ENCODE results near the gene PCNX3.

Gene PCNX3

DNA sequence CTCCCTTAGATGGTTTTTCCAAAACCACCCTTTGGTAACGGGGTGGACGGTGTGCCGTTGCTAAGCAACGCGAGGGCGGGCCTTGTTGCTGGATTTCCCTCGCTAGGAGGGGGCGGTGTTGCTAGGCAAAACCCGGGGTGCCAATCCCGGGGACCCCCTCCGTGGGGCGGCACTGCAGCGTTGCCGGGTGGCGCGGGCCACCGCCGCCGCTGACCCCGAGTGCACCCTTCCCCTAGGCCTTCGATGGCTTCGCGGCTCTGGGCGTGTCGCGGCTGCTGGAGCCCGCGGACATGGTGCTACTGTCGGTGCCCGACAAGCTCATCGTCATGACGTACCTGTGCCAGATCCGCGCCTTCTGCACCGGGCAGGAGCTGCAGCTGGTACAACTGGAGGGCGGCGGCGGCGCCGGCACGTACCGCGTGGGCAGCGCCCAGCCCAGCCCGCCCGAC, 30.8 kb upstream of the PCNX3 start:
- no peak overlapping the region for H3K56ac ChIP-seq (ENCODE audit: low read length)
- no peaks in the 10 kb centered on the region for H3K79me2 ChIP-seq (ENCODE audit: control insufficient read depth, insufficient read depth, low read length)
- H2BK5ac ChIP-seq (ENCODE audit: low read length), result no peak overlapping the region
- no peak overlapping the region for H3K18ac ChIP-seq (ENCODE audit: low read length)
- no peak for DNase-seq
- H3K4me3 ChIP-seq (ENCODE audit: low read length), result no peak overlapping the region
- WGBS (ENCODE audit: extremely low coverage, insufficient coverage, low lambda C conversion rate), result no CpG with 5 or more reads among the region's 46 CpGs
- no peak overlapping the region for H2BK120ac ChIP-seq (ENCODE audit: low read depth, low read length)
- no peak overlapping the region for H4K5ac ChIP-seq (ENCODE audit: low read length)
- no peaks in the 10 kb centered on the region for H3K36me3 ChIP-seq (ENCODE audit: control insufficient read depth, insufficient read depth, low read length)
- H3K4me1 ChIP-seq (ENCODE audit: control insufficient read depth, low read depth, low read length), result no peaks in the 10 kb centered on the region
- H3K4ac ChIP-seq (ENCODE audit: low read depth, low read length), result no peak overlapping the region
- H3K27me3 ChIP-seq (ENCODE audit: insufficient read depth, low read length, poor library complexity), result peaks cover 2% of the 10 kb centered on the region
- no peak overlapping the region for H3K9ac ChIP-seq (ENCODE audit: low read length)
- no peak overlapping the region for H3K27ac ChIP-seq (ENCODE audit: low read depth, low read length)
- H3K4me2 ChIP-seq (ENCODE audit: low read length), result no peak overlapping the region
- no peaks in the 10 kb centered on the region for H3K79me1 ChIP-seq (ENCODE audit: low read length)
- no peak overlapping the region for H4K8ac ChIP-seq (ENCODE audit: low read depth, low read length)
- no peak overlapping the region for H2AK5ac ChIP-seq (ENCODE audit: low read length)
- H3K23ac ChIP-seq (ENCODE audit: low read length), result no peak overlapping the region
- no peak overlapping the region for H2BK15ac ChIP-seq (replicated peaks; ENCODE audit: low read depth)

DNA sequence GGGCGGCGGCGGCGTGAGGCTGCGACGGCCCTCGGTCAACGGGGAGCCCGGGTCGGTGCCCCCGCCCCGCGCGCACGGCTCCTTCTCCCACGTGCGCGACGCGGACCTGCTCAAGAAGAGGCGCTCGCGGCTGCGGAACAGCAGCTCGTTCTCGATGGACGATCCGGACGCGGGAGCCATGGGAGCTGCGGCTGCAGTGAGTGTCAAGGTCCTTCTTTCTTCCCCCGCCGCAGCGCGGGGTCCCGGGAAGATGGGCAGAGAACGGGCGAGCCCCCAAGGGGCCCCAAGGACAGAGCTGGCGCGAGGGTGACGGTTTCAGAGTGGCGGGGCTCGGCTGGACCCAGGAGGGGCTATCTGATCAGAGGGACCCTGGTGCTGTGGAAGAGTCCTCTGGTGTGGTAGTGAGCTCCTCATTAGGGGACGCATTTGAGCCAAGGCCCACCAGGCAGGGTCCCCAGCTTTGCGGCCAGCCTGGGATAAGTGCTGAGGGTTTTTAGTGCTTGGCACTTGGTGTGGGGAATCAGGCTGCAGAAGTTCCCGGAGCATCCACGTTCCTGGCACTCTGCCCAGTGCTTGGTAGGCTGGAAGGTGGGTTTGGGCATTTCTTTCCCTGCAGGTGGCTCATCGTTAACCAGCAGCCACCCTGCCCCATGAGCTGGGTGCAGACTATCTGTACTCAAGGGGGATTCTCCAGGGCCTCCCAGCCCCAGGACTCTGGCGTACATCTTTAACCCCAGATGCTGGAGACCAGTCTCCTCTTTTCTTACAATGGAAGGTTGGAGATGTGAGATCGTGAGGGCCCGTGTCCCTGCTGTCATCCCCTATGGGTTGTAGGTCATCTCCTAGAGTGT, 30.0 kb upstream of the PCNX3 start:
- Histone ChIP-seq H4K5ac (ENCODE audit: low read length) (no peak overlapping the region), H3K9ac (ENCODE audit: low read length) (no peak overlapping the region), H2BK15ac (replicated peaks; ENCODE audit: low read depth) (no peak overlapping the region), H3K18ac (ENCODE audit: low read length) (no peak overlapping the region), H3K56ac (ENCODE audit: low read length) (no peak overlapping the region), H3K27ac (ENCODE audit: low read depth, low read length) (no peak overlapping the region), H3K79me1 (ENCODE audit: low read length) (no peaks in the 10 kb centered on the region), H2BK120ac (ENCODE audit: low read depth, low read length) (no peak overlapping the region), H4K8ac (ENCODE audit: low read depth, low read length) (no peak overlapping the region), H3K4me1 (ENCODE audit: control insufficient read depth, low read depth, low read length) (no peaks in the 10 kb centered on the region), H3K27me3 (ENCODE audit: insufficient read depth, low read length, poor library complexity) (peaks cover 2% of the 10 kb centered on the region), H2BK5ac (ENCODE audit: low read length) (no peak overlapping the region), H2AK5ac (ENCODE audit: low read length) (no peak overlapping the region), H3K4me3 (ENCODE audit: low read length) (no peak overlapping the region), H3K79me2 (ENCODE audit: control insufficient read depth, insufficient read depth, low read length) (no peaks in the 10 kb centered on the region), H3K4ac (ENCODE audit: low read depth, low read length) (no peak overlapping the region), H3K23ac (ENCODE audit: low read length) (no peak overlapping the region), H3K36me3 (ENCODE audit: control insufficient read depth, insufficient read depth, low read length) (no peaks in the 10 kb centered on the region), H3K4me2 (ENCODE audit: low read length) (no peak overlapping the region)
- DNase-seq, result no peak
- WGBS (ENCODE audit: extremely low coverage, insufficient coverage, low lambda C conversion rate), result no CpG with 5 or more reads among the region's 51 CpGs

DNA sequence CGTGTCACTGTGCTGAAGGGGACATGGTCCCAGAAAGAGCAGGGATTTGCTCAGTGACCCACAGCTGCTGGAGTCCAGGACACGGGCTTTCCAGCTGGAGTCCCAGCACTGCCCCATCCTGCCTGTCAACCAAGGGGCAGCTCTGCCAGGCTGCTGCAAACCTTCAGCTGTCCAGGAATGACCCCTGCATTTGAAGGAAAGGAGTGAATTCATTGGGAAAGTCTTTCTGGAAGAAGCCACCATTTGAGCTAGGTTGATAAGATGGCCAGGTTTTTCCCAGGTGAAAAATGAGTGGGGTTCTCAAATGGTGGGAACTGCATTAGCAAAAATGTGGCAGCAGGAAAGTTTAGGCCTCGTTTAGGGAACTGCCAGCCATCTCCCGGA, 29.3 kb upstream of the PCNX3 start:
- no peak for DNase-seq
- no peak overlapping the region for H3K27ac ChIP-seq (ENCODE audit: low read depth, low read length)
- H3K27me3 ChIP-seq (ENCODE audit: insufficient read depth, low read length, poor library complexity), result peaks cover 2% of the 10 kb centered on the region
- no peak overlapping the region for H2BK120ac ChIP-seq (ENCODE audit: low read depth, low read length)
- no peak overlapping the region for H2BK5ac ChIP-seq (ENCODE audit: low read length)
- H2BK15ac ChIP-seq (replicated peaks; ENCODE audit: low read depth), result no peak overlapping the region
- no peak overlapping the region for H3K18ac ChIP-seq (ENCODE audit: low read length)
- no peak overlapping the region for H3K4ac ChIP-seq (ENCODE audit: low read depth, low read length)
- no peaks in the 10 kb centered on the region for H3K4me1 ChIP-seq (ENCODE audit: control insufficient read depth, low read depth, low read length)
- H3K4me2 ChIP-seq (ENCODE audit: low read length), result no peak overlapping the region
- H3K79me1 ChIP-seq (ENCODE audit: low read length), result no peaks in the 10 kb centered on the region
- no peak overlapping the region for H2AK5ac ChIP-seq (ENCODE audit: low read length)
- no peaks in the 10 kb centered on the region for H3K79me2 ChIP-seq (ENCODE audit: control insufficient read depth, insufficient read depth, low read length)
- no peak overlapping the region for H4K5ac ChIP-seq (ENCODE audit: low read length)
- H3K9ac ChIP-seq (ENCODE audit: low read length), result no peak overlapping the region
- no peak overlapping the region for H3K23ac ChIP-seq (ENCODE audit: low read length)
- H3K36me3 ChIP-seq (ENCODE audit: control insufficient read depth, insufficient read depth, low read length), result no peaks in the 10 kb centered on the region
- H4K8ac ChIP-seq (ENCODE audit: low read depth, low read length), result no peak overlapping the region
- no peak overlapping the region for H3K4me3 ChIP-seq (ENCODE audit: low read length)
- H3K56ac ChIP-seq (ENCODE audit: low read length), result peak overlapping the region; percentile 31
- WGBS (ENCODE audit: extremely low coverage, insufficient coverage, low lambda C conversion rate), result no CpG with 5 or more reads among the region's 4 CpGs

DNA sequence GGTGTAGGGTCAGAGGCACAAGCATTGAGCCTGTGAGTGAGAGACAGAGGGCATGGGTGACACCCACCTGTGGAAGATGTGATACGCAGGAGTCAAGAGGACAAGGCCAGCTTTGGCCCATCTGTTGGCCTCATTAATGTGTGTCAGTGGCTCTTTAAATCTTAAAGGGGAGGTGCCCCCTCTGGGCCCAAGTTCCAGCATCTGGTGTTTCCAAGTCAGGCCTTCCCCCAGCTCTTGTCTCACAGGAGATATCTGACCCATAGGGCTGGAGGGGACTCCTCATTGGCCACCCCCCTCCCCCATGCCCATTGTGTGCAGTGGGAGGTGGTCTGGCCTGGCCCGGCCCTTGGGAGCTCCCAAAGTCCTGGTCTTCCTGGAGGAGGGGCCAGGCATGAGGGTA, 28.9 kb upstream of the PCNX3 start:
- Histone ChIP-seq H3K4me2 (ENCODE audit: low read length) (no peak overlapping the region), H3K36me3 (ENCODE audit: control insufficient read depth, insufficient read depth, low read length) (no peaks in the 10 kb centered on the region), H3K56ac (ENCODE audit: low read length) (peak overlapping the region; percentile 31), H2BK5ac (ENCODE audit: low read length) (no peak overlapping the region), H4K8ac (ENCODE audit: low read depth, low read length) (no peak overlapping the region), H3K18ac (ENCODE audit: low read length) (no peak overlapping the region), H3K27ac (ENCODE audit: low read depth, low read length) (no peak overlapping the region), H3K9ac (ENCODE audit: low read length) (no peak overlapping the region), H2AK5ac (ENCODE audit: low read length) (no peak overlapping the region), H3K4me1 (ENCODE audit: control insufficient read depth, low read depth, low read length) (no peaks in the 10 kb centered on the region), H3K4ac (ENCODE audit: low read depth, low read length) (no peak overlapping the region), H3K4me3 (ENCODE audit: low read length) (no peak overlapping the region), H2BK120ac (ENCODE audit: low read depth, low read length) (no peak overlapping the region), H4K5ac (ENCODE audit: low read length) (no peak overlapping the region), H3K79me1 (ENCODE audit: low read length) (no peaks in the 10 kb centered on the region), H2BK15ac (replicated peaks; ENCODE audit: low read depth) (no peak overlapping the region), H3K79me2 (ENCODE audit: control insufficient read depth, insufficient read depth, low read length) (no peaks in the 10 kb centered on the region), H3K27me3 (ENCODE audit: insufficient read depth, low read length, poor library complexity) (peaks cover 2% of the 10 kb centered on the region), H3K23ac (ENCODE audit: low read length) (no peak overlapping the region)
- peak; percentile 68 for DNase-seq
- WGBS (ENCODE audit: extremely low coverage, insufficient coverage, low lambda C conversion rate), result no CpG with 5 or more reads among the region's 2 CpGs

DNA sequence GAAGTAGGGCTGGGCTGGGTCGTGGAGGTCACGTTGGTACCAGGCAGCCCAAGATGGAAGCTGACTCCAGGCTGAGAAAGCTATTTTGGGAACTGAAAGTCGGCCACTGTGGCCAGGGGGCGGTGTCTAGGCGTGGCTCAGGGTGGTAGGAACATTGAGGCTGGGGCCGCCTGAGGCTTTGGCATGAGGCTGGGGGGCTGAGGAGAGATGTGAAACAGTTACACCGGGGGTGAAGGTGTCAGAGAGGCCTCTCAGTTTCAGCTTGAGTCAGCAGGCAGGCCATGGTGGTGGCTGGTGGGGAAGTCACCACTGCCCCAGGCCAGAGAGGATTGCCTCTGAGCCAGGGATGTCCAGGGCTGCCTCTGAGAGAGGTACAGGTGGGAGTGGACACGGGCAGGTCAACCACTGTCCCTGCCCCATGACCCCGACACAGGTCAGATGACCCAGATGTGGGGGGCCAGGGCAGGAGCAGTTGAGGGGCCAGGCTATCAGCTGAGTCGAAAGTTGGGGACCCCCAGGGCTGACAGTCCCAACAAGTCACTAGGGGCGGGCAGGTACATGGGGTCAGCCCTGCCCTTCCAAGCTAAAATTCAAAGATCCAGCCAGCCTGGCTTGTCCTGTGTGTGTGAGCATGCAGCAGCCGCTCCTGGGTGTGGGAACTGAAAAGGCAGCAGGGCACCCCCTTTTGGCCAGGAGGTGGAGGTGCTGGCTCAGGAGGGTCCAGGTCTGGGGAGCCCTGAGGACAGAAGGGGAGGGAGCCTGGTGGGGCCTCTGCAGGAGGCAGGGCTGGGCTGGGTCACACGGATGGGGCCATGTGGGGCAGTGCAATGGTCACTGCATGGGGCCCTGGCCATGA, 27.1 kb upstream of the PCNX3 start:
- no peak overlapping the region for H3K23ac ChIP-seq (ENCODE audit: low read length)
- no peak overlapping the region for H3K56ac ChIP-seq (ENCODE audit: low read length)
- no peaks in the 10 kb centered on the region for H3K79me1 ChIP-seq (ENCODE audit: low read length)
- H3K79me2 ChIP-seq (ENCODE audit: control insufficient read depth, insufficient read depth, low read length), result no peaks in the 10 kb centered on the region
- H2BK15ac ChIP-seq (replicated peaks; ENCODE audit: low read depth), result no peak overlapping the region
- H3K4ac ChIP-seq (ENCODE audit: low read depth, low read length), result no peak overlapping the region
- peaks cover 6% of the 10 kb centered on the region for H3K27me3 ChIP-seq (ENCODE audit: insufficient read depth, low read length, poor library complexity)
- H3K4me1 ChIP-seq (ENCODE audit: control insufficient read depth, low read depth, low read length), result no peaks in the 10 kb centered on the region
- no peak overlapping the region for H4K8ac ChIP-seq (ENCODE audit: low read depth, low read length)
- H3K18ac ChIP-seq (ENCODE audit: low read length), result no peak overlapping the region
- H3K4me3 ChIP-seq (ENCODE audit: low read length), result no peak overlapping the region
- WGBS (ENCODE audit: extremely low coverage, insufficient coverage, low lambda C conversion rate), result no CpG with 5 or more reads among the region's 13 CpGs
- H3K27ac ChIP-seq (ENCODE audit: low read depth, low read length), result no peak overlapping the region
- no peak overlapping the region for H4K5ac ChIP-seq (ENCODE audit: low read length)
- no peak overlapping the region for H3K9ac ChIP-seq (ENCODE audit: low read length)
- DNase-seq, result peak; percentile 80
- no peak overlapping the region for H2BK5ac ChIP-seq (ENCODE audit: low read length)
- no peaks in the 10 kb centered on the region for H3K36me3 ChIP-seq (ENCODE audit: control insufficient read depth, insufficient read depth, low read length)
- peak overlapping the region; percentile 62 for H2AK5ac ChIP-seq (ENCODE audit: low read length)
- no peak overlapping the region for H2BK120ac ChIP-seq (ENCODE audit: low read depth, low read length)
- no peak overlapping the region for H3K4me2 ChIP-seq (ENCODE audit: low read length)
